ENCODE results near the gene RUVBL1. TPM values are rescaled to one million over a fixed set of nuclear protein-coding genes. Genes with fewer than 3 reads are reported as not detected.

Gene RUVBL1
- polyA plus RNA-seq, 3 donors = 11.8 to 29.0 (median 16.0) TPM

DNA sequence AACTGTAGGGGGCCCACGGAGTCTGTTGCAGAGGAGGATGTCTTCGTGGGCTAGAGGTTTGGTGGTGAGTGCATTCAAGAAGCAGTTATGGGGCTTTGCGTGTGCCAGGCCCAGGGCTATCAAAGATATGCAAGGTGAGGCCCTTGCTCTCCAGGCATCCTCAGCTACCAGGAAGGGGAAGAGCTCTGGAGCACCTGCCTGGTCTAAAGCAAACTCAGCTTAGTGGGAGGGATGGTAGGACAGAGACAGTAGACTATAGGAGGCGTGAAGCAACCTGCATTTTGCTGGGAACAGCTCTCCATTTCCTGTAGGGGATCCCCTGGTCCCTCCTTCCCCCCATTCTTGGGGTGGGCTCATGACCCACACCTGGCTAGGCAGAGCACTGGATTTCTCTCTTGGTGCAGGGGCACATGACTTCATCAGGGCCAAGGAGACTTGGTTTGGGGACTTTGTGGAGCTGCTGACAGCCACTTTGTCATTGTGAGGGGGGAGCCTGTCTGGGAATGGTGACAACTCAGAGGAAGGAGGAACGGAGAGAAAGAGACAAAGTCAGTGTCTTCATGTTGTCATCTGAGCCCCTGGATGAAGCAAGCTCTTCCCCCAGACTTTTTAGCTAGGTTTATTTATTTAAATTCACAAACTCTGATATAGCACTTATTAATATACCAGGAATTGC is 21.0 kb upstream of the RUVBL1 start:
- 57 to 76% (median 67%) methylated on average over 5 of the region's 5 CpGs for WGBS, 3 donors
- no peak overlapping the region for H3K27ac ChIP-seq (ENCODE audit: low read depth, low read length)

DNA sequence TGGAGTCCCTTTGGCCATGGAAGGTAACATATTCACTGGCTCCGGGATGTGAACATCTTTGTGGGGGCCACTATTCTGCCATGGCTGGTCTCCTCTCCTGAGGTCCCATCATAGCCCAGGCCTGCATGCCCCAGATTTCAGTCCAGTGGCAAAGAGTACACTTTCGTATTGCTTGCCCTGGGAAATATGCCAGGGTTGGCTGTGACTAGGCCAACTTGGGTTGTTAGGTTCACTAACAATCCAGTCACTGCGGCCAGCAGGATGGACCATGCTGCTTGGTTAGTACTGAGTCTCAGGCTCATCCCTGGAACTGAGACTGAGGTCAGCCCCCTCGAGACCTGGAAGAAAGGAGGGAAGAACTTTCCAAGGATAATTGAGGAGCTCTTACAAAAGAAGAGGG is 19.9 kb upstream of the RUVBL1 start:
- H3K27ac ChIP-seq (ENCODE audit: low read depth, low read length) = no peak overlapping the region
- WGBS, 3 donors = 79 to 88% (median 86%) methylated on average over 4 of the region's 4 CpGs

DNA sequence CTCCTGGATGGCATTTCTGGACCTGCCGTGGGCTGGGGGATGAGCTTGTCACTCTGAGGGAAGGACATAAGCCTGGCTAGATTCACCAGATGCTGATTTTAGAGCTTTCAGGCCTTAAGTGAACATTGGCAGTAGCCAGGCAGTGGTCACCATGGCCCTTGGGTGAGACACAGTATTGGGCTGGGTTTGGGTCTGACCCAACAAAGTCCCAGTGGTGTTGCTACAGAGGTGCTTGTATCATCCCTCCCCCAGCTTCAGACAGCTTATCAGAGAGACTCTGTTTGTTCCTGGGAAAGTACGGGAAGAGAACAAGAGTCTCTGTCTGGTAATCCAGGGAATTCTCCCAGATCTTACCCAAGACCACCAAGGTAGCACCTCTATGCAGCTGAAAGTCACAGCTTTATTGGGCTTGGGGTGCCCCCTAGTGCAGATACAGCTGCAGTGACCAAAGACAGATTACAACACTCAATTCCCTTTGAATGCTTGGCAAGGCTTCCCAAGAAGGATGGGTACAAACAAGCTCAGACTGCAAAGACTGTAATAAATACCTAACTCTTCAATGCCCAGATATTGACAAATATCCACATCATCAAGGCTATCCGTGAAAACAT is 9.8 kb upstream of the RUVBL1 start:
- 49 to 75% (median 68%) methylated on average over 3 of the region's 3 CpGs for WGBS, 3 donors

DNA sequence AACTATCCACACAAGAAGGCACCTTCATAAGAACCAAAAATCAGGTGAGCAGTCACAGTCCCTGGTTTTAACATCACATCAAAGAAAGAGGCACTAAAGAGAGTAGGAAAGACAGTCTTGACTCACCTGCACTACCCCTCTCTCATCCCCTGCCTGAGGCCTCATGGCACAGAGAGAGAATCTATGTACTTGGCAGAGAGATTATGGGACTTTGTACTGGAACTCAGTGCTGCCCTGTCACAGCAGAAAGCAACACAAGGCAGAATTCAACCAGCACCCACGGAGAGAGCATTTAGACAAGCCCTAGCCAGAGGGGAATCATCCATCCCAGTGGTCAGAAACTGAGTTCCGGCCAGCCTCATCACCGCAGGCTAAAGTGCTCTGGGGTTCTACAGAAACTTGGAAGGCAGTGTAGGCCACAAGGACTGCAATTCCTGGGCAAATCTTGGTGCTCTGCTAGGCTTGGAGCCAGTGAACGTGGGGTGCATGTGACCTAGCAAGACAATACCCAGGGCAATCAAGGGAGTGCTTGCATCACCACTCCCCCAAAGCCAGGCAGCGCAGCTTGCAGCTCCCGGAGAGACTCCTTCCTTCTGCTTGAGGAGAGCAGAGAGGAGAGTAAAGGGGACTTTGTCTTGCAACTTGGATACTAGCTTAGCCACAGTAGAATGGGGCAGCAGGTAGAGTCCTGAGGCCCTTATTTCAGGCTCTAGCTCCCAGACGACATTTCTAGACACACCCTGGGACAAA is 8.5 kb upstream of the RUVBL1 start:
- 85 to 88% (median 86%) methylated on average over 7 of the region's 7 CpGs for WGBS, 3 donors
- no peak overlapping the region for H3K27ac ChIP-seq (ENCODE audit: low read depth, low read length)

More for the DNA sequence above, 9.8 kb upstream of the RUVBL1 start:
- no peak overlapping the region for H3K27ac ChIP-seq (ENCODE audit: low read depth, low read length)

DNA sequence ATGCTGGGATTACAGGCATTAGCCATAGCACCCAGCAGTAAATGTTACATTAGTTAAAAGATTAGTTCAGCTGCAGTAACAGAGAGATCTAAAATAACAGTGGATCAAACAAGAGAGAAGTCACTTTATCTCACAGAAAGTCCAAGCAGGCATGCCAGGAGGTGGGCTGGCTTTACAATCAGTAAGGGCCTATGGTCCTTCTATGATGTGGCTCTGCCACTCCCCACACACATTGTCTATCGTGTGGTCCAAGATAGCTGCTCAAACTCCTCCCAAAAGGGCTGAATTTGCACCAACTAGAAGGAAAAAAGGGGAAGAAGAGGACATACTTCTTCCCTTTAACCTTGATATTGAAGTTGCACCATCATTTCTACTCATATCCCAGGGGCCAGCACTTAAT is 4.6 kb upstream of the RUVBL1 start:
- WGBS, 3 donors = 37 to 47% (median 38%) methylated on average over 1 of the region's 1 CpG
- H3K27ac ChIP-seq (ENCODE audit: low read depth, low read length) = no peak overlapping the region

DNA sequence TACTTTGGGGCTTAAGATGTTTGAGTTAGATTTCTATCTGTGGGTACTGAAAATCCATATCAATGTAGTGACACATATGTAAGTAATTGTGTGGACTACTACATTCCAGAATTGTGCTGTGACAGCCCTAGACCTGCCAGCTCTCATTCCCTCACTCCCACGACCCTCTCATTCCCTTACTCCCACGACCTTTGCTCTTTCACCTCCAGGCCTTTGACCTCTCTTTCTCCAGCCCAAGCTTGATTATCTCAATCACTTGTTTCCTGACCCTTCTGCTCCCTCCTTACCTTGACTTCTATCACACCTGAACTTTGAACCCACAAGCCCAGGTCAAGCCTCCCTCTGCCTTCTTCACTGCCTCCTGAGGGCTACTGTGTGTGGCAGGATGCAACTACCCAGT is 3.6 kb upstream of the RUVBL1 start:
- 33 to 55% (median 51%) methylated on average over 2 of the region's 2 CpGs for WGBS, 3 donors
- no peak overlapping the region for H3K27ac ChIP-seq (ENCODE audit: low read depth, low read length)

DNA sequence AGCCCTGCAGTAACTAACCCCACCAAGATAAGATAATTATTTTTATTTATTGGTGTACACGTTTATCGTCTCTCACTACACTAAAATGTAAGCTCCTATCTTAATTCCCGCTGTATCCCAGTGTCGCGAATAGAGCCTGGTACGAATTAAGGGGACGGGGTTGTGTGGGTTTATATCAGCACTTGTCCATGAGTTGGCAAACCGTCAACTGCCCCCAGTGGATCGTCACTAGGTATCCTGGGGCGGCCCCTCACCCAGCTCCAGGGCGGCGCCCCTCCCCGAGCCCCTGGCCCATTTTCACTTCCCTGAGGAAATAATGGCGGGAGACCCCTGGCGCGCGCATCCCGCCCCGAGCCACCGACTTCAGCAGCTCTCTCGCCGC is 465 bp downstream of the RUVBL1 start:
- WGBS, 3 donors = 1 to 2% (median 1%) methylated on average over 22 of the region's 22 CpGs
- no peak overlapping the region for H3K27ac ChIP-seq (ENCODE audit: low read depth, low read length)

DNA sequence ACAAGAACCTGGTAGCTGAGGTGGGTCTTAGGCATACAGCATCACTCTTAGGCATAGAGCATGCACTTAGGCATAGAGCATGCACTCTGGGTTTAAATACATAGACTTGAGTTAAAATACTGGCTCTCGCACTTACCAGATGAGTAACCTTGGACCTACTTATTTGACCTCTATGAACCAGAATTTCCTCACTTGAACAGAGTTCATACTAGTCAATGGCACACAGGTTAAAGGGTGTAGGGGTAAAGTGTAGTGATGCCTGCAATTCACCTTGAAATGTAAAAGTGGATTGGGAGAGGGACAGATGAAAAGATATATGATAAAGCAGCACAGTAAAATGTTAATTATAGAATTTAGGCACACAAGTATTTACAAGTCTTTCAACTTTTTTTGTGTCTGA is 1.6 kb downstream of the RUVBL1 start:
- H3K27ac ChIP-seq (ENCODE audit: low read depth, low read length) = no peak overlapping the region
- 88 to 93% (median 93%) methylated on average over 1 of the region's 1 CpG for WGBS, 3 donors

DNA sequence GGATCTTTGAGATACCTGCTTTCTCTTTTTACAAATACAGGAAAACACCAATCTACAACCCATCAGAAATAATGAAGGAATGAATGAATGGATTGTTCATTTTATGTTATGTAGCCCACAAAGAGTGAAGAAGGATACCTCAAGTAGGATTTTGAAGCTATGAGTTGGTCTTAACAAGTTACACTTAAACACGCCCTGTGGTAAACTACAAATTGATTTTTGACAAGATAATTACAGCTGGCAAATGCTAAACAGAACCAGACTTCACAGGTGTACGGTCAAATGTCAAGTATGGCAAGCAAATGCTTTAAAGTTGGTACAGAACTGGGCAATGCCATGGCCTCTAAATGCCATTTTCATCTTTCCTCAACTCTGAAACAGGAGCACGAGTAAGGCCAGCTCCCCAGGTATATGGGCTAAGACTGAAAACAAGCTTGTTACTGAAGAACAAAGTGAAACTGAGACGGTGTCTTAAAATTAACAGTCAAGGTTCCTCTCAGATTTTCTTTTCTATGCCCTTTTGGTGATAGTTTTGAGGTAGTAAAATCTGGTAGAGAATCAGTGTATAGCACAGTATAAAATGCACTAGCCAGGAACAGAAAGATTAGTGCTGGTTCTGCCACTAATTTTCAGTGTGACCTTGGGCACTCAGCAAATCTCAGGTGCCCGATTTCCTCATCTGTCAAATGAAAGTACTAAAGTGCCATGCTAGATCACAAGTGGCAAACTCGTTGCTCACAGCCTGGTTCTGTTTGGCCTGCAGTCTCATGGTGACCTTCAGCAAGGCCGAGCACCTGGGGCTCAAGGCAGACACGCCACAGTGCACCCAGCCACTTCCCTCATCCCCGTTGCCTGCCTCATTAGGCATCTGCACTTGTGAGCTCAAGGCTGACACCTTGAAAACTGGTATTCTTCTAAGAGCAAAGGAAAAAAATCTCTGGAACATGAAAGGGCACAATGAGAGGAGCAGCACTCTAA is 9.5 kb downstream of the RUVBL1 start:
- 58 to 89% (median 89%) methylated on average over 9 of the region's 9 CpGs for WGBS, 3 donors
- H3K27ac ChIP-seq (ENCODE audit: low read depth, low read length) = no peak overlapping the region

DNA sequence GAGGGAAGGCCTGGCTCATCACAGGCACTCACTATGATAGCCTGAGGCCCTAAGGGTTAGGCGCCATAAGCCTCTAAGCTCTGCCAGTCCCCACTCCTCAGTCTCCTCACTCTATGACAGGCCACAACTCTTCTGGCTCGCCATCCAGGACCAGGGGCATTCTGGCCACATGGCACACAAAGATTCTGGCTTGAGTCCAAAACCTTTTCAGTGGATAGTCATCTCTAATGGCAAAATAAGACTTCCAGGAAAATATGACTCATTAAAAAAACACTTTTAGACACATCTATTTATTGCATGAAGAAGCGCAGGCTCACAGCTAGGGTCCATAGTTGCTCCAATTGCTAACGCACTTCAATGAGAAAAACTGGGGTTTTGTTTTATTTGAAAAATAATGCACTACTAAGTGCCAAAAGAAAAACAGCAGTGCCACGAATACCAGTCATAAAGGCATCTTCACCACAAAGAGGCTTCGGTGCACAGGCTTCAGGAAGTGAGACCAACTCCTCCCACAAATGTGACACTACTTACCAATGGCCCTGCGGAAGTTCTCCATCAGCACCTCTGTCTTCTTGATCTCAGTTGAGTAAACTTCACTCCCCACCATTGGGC is 11.1 kb downstream of the RUVBL1 start:
- 82 to 93% (median 85%) methylated on average over 7 of the region's 7 CpGs for WGBS, 3 donors
- H3K27ac ChIP-seq (ENCODE audit: low read depth, low read length) = no peak overlapping the region

DNA sequence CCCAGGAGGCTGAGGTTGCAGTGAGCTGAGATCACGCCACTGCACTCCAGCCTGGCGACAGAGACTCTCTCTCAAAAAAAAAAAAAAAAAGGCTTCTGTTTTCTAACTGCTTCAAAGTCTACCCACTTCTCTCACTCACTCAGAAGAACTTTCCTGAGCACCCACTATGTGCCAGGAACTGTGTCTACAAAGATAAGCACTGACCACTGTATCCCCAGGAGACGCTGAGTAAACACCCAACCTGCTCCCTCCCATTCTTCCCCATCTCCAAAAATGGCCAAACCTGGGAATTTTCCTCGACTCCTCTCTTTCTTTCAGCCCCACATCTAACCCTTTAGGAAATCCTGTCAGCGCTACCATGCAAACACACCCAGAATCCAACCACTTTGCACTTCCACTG is 12.5 kb downstream of the RUVBL1 start:
- 95 to 98% (median 97%) methylated on average over 5 of the region's 5 CpGs for WGBS, 3 donors

DNA sequence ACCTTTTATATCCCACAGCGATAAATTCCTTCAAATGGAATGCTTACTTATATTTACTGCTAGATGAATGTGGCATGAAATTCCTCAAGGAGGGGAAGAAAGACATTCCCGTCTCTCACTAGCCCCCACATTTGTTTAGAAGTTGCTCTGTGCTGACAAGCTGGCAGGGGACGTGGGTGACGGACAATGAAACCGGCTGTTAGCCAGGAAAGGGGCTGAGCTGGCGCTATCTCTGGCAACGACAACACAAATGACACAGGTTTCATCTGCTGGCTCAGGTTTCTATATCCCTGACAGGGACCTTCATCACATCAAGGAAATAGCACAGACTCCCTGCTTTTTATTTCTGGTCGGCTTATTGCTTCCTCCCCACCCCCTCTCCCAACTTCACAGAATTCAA is 15.8 kb downstream of the RUVBL1 start:
- 73 to 81% (median 77%) methylated on average over 8 of the region's 8 CpGs for WGBS, 3 donors
- no peak overlapping the region for H3K27ac ChIP-seq (ENCODE audit: low read depth, low read length)

More for the DNA sequence above, 12.5 kb downstream of the RUVBL1 start:
- no peak overlapping the region for H3K27ac ChIP-seq (ENCODE audit: low read depth, low read length)

DNA sequence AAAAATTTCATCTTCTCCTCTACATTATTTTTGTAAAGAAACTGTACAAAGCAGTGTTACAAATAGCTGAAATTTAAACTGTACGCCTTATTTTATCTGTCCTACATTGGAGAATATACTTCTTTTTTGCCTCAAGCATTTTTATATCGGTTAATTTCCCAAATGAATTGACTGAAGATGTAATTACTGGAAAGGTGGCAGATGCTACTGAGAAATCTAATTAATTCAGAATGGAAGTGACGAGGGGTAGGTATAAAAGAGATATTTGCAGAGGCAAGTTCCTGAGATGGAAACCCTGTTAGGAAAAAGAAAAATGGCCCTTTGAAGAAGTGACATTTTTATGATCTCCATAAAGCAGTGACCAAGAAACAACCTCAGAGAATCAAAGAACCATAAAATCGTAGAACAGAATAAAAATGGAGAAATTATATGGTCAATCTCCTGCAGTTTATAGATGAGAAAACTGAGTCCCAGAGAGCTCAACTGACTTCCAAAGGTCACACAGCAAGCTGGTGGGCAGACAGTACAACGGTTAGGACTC is 20.4 kb downstream of the RUVBL1 start:
- 91 to 96% (median 93%) methylated on average over 5 of the region's 5 CpGs for WGBS, 3 donors
- no peak overlapping the region for H3K27ac ChIP-seq (ENCODE audit: low read depth, low read length)

DNA sequence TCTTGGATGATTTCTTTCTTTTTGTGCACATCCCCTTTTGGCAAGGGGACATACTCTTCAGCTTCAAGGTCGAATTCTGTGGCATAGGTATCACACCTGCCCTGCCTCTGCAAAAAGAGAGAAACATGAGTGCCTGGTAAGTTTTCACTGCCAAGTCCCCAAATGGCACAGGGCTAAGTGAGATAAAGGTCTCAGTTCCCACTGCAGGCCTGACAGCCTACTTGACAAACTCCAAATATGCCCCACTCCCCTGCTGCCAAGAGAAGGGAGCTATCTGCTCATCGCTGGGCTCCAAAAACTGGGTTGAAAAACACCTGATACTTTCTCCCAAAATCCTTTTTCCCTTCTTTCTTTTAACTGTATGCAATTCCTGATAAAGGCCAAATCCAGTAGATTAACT is 23.0 kb downstream of the RUVBL1 start:
- 51 to 96% (median 92%) methylated on average over 2 of the region's 2 CpGs for WGBS, 3 donors
- no peak overlapping the region for H3K27ac ChIP-seq (ENCODE audit: low read depth, low read length)

DNA sequence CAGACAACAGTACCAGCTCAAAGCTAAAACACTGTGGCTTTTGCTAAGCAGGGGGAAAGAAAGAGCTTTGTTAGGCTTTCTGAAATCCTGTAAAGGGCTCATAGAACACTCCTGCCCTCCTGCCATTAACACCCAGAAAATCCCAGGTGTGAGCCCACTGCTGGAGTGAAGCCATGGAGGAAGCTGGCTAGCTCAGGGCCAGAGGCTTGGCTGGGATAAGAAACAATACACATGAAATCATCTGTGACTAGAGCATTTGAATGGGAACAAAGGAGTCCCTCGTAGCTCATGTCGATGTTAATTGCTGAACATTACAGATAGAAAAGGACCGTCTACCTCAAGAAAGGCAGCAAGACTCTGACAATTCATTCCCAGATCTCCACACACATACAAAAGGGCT is 23.5 kb downstream of the RUVBL1 start:
- WGBS, 3 donors = 75 to 90% (median 78%) methylated on average over 3 of the region's 3 CpGs
- H3K27ac ChIP-seq (ENCODE audit: low read depth, low read length) = no peak overlapping the region

DNA sequence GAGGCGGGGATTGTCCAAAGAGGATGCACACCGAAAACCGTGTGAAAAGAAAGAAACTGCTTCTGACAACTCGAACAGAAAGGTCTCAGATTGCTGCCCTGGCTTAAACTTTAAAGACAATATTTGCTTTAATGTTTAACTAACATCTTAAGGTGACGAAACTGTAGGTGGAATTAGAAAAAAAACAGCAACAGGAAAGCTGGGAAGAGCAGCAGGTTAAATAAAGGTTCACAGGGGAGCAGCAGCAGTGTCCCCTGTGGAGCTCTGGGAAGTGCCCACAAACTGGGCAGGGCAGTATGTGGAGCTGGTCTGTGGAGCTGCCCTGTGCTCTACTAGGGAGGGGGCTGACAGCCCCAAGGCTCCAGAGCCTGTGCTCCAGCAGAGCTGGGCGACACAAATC is 25.4 kb downstream of the RUVBL1 start:
- 53 to 92% (median 92%) methylated on average over 6 of the region's 6 CpGs for WGBS, 3 donors
- H3K27ac ChIP-seq (ENCODE audit: low read depth, low read length) = no peak overlapping the region

DNA sequence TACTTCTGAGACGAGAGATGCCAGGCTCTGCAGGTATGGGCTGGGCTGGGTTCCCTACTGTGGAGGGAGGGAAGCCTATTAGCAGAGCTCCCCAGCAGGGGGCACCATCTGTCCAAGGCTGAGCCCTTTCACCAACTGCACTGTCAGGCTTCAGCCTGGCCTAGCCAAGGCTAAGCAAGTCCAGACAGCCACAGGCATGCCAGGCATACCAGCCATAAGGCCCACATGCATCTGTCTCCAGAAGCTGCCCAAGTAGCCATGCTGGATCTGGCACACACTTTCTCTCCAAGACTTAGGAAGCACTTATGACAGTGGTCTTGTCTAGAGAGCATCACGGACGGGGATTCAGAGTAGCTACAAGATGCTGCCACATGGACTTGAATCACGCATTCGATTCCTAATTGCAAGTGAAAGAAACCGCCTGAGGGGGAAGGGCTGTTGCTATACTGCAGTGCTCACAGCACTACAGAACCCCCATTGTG is 28.3 kb downstream of the RUVBL1 start:
- 64 to 84% (median 72%) methylated on average over 6 of the region's 6 CpGs for WGBS, 3 donors
- no peak overlapping the region for H3K27ac ChIP-seq (ENCODE audit: low read depth, low read length)

All from adipose tissue (tissue), 3 donors.